HG03457 (cell line): ENCODE results near the gene ARHGAP12.
"Not testable (repeated sequence)": the region's sequence is repeated elsewhere in the genome, so short reads cannot be mapped to it uniquely, and the experiment has no call there.

ENCODE experiments used
- ATAC-seq: cut with Tn5 transposase; IDR thresholded peaks from one replicate; pipeline ENCODE4 v1.9.1; 2021; ENCODE audit warnings: moderate number of reproducible peaks; ENCODE audit not compliant: unreplicated experiment

The ARHGAP12 gene

GRCh38 chr10:31928549-31929260, at the start of gene ARHGAP12:
Gene ARHGAP12 (minus strand): TSS chr10:31928831. CDS start chr10:31908855, 19,976 bp downstream.
- ATAC-seq = peak; percentile 70

GRCh38 chr10:31978156-31978483, 49.5 kb upstream of the ARHGAP12 start:
- ATAC-seq = no peak

GRCh38 chr10:31977440-31978155, 49.0 kb upstream of the ARHGAP12 start:
- ATAC-seq = no peak

GRCh38 chr10:31975157-31975765, 46.6 kb upstream of the ARHGAP12 start:
- ATAC-seq = no peak

- ATAC-seq = no peak
Observed at GRCh38 chr10:31974434-31975124, 45.9 kb upstream of the ARHGAP12 start.

GRCh38 chr10:31972519-31973041, 43.9 kb upstream of the ARHGAP12 start:
- ATAC-seq = no peak

- ATAC-seq = not testable (repeated sequence)
Observed at GRCh38 chr10:31969847-31970246, 41.2 kb upstream of the ARHGAP12 start.

GRCh38 chr10:31963589-31963980, 35.0 kb upstream of the ARHGAP12 start:
- ATAC-seq = no peak

GRCh38 chr10:31962826-31963588, 34.4 kb upstream of the ARHGAP12 start:
- no peak for ATAC-seq

GRCh38 chr10:31961277-31962074, 32.8 kb upstream of the ARHGAP12 start:
- no peak for ATAC-seq

- no peak for ATAC-seq
Observed at GRCh38 chr10:31959461-31960173, 31.0 kb upstream of the ARHGAP12 start.

GRCh38 chr10:31958856-31959255, 30.2 kb upstream of the ARHGAP12 start:
- ATAC-seq = no peak

- no peak for ATAC-seq
Observed at GRCh38 chr10:31956200-31956946, 27.7 kb upstream of the ARHGAP12 start.

GRCh38 chr10:31954410-31955191, 26.0 kb upstream of the ARHGAP12 start:
- ATAC-seq = no peak

GRCh38 chr10:31953480-31953879, 24.8 kb upstream of the ARHGAP12 start:
- ATAC-seq = no peak

- no peak for ATAC-seq
Observed at GRCh38 chr10:31953080-31953479, 24.4 kb upstream of the ARHGAP12 start.

GRCh38 chr10:31952066-31952465, 23.4 kb upstream of the ARHGAP12 start:
- ATAC-seq = no peak

- no peak for ATAC-seq
Observed at GRCh38 chr10:31949266-31949665, 20.6 kb upstream of the ARHGAP12 start.
